22Rv1 (cell line): Measurements from ENCODE around the gene RPS14.

Experiments
- CTCF ChIP-seq: fragments of 450-650 bp; IDR thresholded peaks from 2 replicates; pipeline ENCODE4 v1.5.1; 2017; ENCODE audit warnings: mild to moderate bottlenecking
- ZFX ChIP-seq: fragments of 450-650 bp; IDR thresholded peaks from 2 replicates; pipeline ENCODE4 v1.6.1; 2017; ENCODE audit warnings: antibody characterized with exemption, borderline replicate concordance

GRCh38 chr5:150411245-150411979, 38.1 kb downstream of the RPS14 start:
- no peak for TF ChIP-seq CTCF
- TF ChIP-seq ZFX, result no peak
